NCI-H1105 treated with DMSO at 0.1 percent for 48 hours (cell line): Measurements from ENCODE around the gene PRPF6.
A peak's percentile ranks its signal among the peaks of the same experiment; 100 is the strongest.
"Not testable (repeated sequence)": the region's sequence is repeated elsewhere in the genome, so short reads cannot be mapped to it uniquely, and the experiment has no call there.

Experiments used
- DNase-seq: peaks from one replicate; lab custom pipeline; 2025; lab: John Stamatoyannopoulos, UW

The PRPF6 gene

GRCh38 chr20:63960654-63961621 lies 20.0 kb upstream of the PRPF6 start:
- DNase-seq = not testable (repeated sequence)

DNA sequence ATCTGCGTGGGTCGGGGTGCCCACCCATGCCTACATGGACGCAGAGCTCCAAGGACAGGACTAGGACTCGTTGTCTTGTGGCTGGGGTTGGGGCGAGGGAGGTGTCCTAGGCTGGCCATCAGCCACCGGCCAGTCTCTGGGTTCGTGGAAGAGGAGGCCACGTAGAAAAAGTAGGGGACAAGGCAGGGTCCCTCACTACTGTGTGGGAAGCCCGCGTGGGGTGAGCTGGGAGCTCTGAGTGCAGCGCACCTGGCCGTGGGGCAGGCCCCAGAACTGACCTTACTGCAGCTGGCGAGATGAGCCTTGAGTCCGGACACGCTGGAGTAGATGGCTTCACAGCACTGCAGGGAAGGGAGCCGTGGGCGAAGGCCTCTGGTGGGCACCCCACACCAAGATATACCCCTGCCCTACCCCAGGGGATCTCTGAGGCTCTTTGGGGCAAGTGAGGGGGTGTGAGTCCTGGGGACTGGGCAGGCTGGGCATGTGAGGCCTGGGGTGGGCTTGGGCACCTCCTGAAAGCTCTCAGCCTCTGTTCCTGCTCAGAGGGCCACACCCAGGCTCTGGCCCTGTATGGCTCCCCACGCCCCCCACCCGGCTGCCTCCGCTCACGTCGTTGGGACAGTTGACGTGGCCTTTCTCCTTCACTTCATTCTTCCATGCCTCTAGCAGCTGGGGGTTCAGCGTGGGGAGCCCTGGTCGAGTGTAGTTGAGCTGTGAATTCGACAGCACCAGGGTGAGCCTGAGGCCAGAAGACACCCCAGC lies 19.1 kb upstream of the PRPF6 start:
- no peak for DNase-seq

DNA sequence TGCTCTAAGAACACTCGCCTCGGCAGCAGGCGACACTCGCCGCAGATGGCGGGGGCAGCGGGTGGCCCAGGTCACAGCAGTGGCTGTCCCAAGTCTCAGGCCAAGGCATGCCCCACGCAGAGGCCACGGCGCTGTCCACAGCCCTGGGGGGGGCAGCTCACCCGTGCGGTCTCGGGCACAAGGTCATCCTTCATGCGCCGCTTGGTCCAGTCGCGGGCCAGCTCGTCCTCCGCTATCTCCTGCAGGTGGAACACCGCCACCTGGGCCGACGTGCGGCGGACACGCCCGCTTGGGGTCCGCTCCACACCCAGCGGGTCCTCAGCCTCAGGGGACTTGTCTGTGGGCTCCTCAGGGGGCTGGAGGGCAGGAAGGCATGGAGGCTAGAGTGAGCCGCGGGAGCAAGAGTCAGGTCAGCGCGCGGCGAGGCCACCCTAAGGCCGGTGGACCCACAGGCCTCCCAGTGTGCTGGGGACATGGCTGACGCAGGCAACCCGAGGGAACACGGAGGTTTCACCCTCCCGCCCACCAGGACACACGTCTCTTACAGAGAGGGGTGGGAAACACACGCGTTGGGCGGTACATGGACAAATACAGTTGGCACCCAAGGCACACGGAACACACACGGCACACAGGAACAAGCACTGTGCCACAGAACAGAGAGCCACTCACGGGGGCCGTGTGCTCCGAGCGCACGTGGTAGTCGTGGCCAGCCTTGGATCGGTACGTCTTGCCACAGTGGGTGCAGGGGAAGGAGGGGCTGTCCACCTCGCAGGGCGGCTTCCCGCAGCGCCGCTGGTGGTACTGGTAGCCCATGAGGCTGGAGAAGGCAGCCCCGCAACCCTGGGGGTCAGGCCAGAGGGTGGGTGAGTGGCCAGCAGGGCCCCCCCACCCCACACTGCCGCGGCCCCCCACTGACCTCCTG lies 18.2 kb upstream of the PRPF6 start:
- no peak for DNase-seq

- no peak for DNase-seq
Observed at GRCh38 chr20:63963348-63963741, 17.6 kb upstream of the PRPF6 start.

- DNase-seq = no peak
Observed at GRCh38 chr20:63963784-63964301, 17.1 kb upstream of the PRPF6 start.

GRCh38 chr20:63964412-63964811 lies 16.5 kb upstream of the PRPF6 start:
- DNase-seq = no peak

DNA sequence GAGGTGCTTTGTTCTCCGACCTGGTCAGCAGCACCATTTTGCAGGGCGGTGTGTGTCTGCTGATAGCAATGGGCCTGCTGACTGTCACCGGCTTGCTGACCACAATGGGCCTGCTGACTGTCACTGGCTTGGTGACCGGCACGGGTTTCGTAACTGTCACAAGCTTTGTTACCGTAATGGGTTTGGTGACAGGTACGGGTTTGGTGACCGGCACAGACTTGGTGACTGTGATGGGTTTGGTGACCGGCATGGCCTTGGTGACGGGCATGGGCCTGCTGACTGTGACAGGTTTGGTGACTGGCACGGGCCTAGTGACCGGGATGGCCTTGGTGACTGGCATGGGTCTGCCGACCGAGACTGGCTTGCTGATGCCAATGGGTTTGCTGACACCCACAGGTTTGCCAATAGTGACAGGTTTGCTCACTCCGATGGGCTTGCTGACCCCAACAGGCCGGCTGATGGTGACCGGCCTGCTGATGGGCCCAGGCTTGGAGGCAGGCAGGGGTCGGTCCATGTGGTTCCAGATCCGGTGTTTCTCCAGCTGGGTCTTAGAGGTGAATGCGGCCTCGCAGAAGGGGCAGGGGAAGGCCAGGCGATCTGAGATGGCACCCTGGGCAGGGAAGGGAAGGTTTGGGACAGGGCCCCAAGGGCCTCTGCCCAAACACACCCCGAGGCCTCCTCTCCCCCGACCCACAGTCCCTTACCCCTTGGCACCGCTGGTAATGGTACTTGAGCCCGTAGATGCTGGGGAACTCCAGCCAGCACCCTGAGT lies 14.6 kb upstream of the PRPF6 start:
- no peak for DNase-seq

GRCh38 chr20:63966944-63967322 lies 14.0 kb upstream of the PRPF6 start:
- DNase-seq = no peak

GRCh38 chr20:63967330-63968135 lies 13.4 kb upstream of the PRPF6 start:
- no peak for DNase-seq

- DNase-seq = no peak
Observed at GRCh38 chr20:63968136-63968927, 12.6 kb upstream of the PRPF6 start.

DNA sequence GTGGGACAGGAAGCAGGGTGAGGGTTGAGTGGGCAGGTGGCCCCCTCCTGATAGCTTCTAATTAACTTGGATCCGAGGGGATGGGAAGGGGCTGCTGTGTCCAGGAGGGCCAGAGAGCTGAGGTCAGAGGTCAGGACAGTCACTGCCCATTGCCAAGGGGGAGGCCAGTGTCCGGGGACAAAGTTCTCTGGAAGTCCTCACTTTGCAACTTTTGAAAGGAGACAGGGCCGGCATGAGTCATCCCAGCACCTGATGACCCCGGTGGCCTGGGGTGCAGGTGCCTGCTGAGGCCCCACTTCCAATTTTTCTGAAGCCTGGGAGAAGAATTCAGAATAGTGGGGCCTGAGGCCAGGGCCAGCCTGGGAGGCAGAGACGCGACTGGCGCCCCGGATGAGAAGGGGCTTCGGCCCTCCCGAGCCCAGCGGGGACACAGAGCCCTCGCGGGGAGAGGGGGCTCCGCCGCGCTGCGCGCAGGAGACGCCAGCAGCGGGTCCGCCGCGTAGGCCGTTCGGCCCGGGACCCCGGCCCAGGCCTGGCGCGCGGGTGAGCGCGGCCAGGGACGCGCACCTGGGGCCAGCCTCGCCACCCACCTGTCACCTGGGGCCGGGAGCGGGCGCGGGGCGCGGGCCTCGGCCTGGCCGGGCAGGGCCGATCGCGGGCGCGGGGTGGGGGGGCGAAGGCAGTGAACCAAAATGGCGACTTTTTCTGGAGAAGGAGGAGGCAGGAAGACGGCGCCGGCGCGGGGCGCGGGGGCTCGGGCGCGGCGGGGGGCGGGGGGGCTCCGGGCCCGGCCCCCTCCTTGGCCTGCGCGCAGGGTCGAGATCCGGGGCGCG lies 11.8 kb upstream of the PRPF6 start:
- DNase-seq = peak; percentile 10

DNA sequence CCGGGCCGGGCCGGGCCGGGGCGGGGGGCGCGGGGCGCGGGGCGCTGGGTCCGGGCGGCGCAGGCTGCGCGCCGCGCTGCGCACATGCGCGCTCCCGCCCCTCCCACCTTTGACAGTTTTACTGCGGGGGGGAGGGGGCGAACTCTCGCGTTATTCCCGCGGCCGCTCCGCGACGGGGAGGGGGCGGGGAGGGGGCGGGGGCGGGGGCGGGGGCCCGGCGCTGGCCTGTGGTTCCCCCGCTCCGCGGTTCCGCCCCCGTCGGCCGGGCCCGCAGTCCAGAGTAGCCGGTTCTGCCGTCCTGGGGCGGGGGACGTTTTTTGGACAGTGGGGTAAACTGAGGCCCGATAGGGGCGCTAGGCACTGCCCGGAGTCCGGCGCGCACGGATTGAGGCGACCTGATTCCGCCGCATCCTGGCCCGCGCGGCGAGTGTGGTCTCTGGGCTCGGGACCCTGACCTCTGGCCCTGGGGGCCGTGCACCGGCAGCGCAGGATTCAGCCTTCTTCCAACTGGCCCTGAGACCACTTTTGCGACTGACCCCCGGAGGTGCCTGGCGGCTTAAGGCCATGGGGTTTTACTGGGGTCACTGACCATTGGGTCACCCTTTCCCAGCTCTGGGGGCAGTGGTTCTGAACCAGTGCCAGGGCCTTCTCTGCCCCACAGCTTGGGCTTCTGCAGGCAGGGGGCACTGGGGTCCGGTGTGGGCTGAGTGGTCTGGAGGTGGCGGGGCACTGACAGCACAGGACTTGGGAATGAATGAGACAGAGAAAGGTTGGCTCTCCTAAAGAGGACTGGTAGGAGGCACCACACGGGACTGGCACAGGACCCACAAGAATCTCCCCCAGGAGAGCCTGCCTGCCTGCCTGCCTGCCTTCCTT lies 10.9 kb upstream of the PRPF6 start, which contains the start of gene ZNF512B:
ZNF512B (minus strand) TSS at position 93 of the 876 bp plus-strand sequence. CDS start 1,980 bp downstream, outside the sequence.
- peak; percentile 30 for DNase-seq

GRCh38 chr20:63970714-63971431 lies 10.1 kb upstream of the PRPF6 start:
- no peak for DNase-seq

- DNase-seq = not testable (repeated sequence)
Observed at GRCh38 chr20:63971960-63972311, 9.0 kb upstream of the PRPF6 start.

- no peak for DNase-seq
Observed at GRCh38 chr20:63972312-63973159, 8.4 kb upstream of the PRPF6 start.

GRCh38 chr20:63973160-63973479 lies 7.8 kb upstream of the PRPF6 start:
- no peak for DNase-seq
